C4-2B (cell line): ENCODE data around the gene MAPK14.

Experiments
- CTCF ChIP-seq: fragments of 450-650 bp; conservative IDR thresholded peaks from 2 replicates; pipeline ENCODE4 v1.5.1; 2017; ENCODE audit warnings: mild to moderate bottlenecking
- ZFX ChIP-seq: fragments of 450-650 bp; IDR thresholded peaks from 2 replicates; pipeline ENCODE4 v1.6.1; 2017

DNA sequence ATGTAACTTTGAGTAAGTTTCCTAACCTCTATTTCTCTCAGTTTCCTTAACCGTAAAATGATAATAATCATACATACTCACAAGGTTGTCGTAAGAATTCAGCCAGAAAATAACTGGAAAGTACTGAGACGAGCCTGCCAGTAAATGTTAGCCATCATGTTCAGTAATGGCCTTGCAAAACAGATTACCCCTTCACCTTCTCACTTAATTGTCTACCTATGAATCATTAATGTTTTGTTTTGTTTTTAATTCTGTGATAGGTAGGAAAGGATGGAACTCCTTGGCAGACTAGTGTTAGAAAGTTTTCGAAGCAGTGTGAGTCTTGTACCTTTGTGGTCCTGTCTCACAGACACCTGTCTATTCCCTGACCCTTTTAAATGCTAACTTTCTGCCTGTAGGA lies 50.6 kb downstream of the MAPK14 start:
- no peak for TF ChIP-seq CTCF
- no peak for TF ChIP-seq ZFX
